Cardiac fibroblast (primary cell): ENCODE results near the gene CCK.

Source experiments
- DNase-seq, 2 donors: peaks; one replicate each; pipeline versions ENCODE4 v3.0.0 to v3.0.0-alpha.2; 2010; ENCODE audit warnings: low read depth in 2 of 2
- H3K4me3 ChIP-seq, 2 donors: replicated peaks in 1 of 2; 1 replicate in 1 of 2; 2 replicates in 1 of 2; pipeline ENCODE4 v1.5.1; 2011; ENCODE audit warnings: low read depth in 2 of 2, low read length in 2 of 2, mild to moderate bottlenecking in 2 of 2, moderate library complexity in 1 of 2
- CTCF ChIP-seq: IDR thresholded peaks from one replicate; pipeline ENCODE4 v1.5.1; 2011; ENCODE audit warnings: low read depth, mild to moderate bottlenecking, low read length, inconsistent platforms

CCK gene

GRCh38 chr3:42228796-42229195 lies 37.2 kb downstream of the CCK start:
- peak; percentile 12 to 33 for DNase-seq
- H3K4me3 ChIP-seq: no peak overlapping the region
- TF ChIP-seq CTCF: peak; percentile 24

DNA sequence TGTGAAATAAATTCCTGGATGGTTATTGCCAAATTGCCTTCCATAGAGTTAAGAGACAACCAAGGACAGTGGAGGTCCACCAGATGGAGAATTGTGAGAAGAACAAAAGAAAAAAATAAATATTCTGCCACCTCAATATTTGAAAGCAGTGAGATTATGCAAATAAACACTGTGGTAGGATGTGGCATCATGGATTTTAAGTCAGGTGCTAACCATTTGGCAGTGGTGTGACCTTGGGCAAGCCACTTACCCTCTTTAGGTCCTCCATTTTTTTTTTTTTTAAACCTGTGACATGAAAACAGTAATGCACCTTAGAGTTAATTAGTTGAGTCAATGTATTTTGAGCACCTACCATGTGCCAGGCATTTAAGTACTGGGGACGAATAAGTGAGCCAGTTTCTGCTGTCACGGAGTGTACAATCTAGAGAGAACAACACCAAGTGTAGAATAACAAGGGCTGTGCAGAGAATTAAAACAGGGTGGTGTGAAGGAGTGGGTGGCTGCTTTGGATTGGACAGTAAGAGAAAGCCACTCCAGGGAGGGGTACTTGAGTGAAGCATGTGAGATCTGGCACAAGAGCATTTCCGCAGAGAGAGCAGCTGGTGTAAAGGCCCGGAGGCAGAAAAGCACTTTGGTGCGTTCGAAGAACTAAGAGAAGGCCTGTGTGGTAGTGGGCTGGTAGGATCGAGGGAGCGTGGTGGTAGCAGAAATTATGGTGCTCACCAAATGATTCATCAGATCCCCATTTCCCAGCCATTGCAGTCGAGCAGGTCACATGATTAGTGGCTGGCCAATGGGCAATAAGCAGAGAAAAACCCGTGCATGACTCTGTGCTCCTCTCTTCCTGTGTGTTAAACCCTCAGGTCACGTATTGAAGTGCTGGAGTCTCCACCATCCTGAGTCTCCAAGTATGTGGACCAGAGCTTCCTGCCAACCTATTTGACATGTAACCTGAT lies 39.2 kb downstream of the CCK start:
- TF ChIP-seq CTCF: no peak
- no peak overlapping the region for H3K4me3 ChIP-seq
- DNase-seq: peak in 1 of 2 donors; percentile 29

DNA sequence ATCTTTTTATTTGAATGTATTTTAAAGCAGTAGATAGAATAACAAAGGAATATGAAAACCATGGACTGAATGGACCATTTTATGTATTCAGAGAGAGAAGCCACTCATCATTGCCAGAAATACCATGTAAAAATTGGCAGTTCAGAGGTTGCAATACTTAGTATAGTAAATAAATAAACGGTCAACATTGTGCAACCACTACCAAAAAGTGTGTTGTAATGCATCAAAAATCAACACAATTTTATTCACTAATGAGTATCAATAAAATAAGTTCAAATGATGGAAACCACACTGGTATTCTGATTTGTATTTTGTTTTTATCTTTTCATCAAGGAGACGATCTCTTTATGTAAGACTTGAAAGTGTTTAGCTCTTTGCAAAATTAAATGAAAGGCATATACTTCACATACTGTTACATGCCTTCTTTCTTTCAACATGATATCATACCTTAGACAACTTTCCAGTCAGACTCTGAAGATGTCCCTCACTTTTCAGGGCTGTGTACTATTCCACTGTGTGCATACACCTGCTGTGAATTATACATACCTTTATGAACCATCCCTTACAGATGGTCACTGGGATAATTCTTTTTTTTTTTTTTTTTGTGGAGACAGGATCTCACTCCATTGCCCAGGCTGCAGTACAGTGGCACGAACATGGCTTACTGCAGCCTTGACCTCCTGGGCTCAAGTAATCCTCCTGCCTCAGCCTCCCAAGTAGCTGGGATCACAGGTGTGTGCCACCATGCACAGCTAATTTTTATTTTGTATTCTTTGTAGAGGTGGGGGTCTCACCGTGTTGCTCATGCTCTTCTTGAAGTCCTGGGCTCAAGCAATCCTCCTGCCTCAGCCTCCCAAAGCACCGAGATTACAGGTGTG lies 40.3 kb downstream of the CCK start:
- TF ChIP-seq CTCF: no peak
- DNase-seq: no peak
- no peak overlapping the region for H3K4me3 ChIP-seq

- no peak for TF ChIP-seq CTCF
- no peak for DNase-seq
- H3K4me3 ChIP-seq: no peak overlapping the region
Observed at GRCh38 chr3:42224658-42225421, 41.1 kb downstream of the CCK start.

- no peak for TF ChIP-seq CTCF
- H3K4me3 ChIP-seq: no peak overlapping the region
- DNase-seq: no peak
Observed at GRCh38 chr3:42224178-42224577, 41.8 kb downstream of the CCK start.

GRCh38 chr3:42222942-42223693 lies 42.9 kb downstream of the CCK start:
- DNase-seq: no peak
- H3K4me3 ChIP-seq: no peak overlapping the region
- TF ChIP-seq CTCF: no peak
